AG04450 (cell line): ENCODE results near the gene BIRC2. TPM values are rescaled to one million over a fixed set of nuclear protein-coding genes. Genes with fewer than 3 reads are reported as not detected.
A peak's percentile ranks its signal among the peaks of the same experiment; 100 is the strongest.

ENCODE experiments used
- CTCF ChIA-PET: fragments of 300-600, 350-600 bp; formaldehyde crosslinking; extraction: SDS; loops from one replicate; lab custom pipeline; 2022; ENCODE audit warnings: antibody characterized with exemption, inconsistent platforms; lab: Charles Lee
- POLR2A ChIA-PET: fragments of 350-600 bp; formaldehyde crosslinking; extraction: SDS; loops from one replicate; lab custom pipeline; 2021; ENCODE audit warnings: antibody characterized with exemption, inconsistent platforms; lab: Yijun Ruan, JAX
- DNase-seq: peaks from one replicate; pipeline ENCODE4 v3.0.0-alpha.2; 2011; ENCODE audit warnings: low read depth, low spot score
- H3K27ac ChIP-seq: one replicate; pipeline ENCODE4 v1.5.1; 2012; ENCODE audit warnings: low read depth, low read length, control low read depth
- H3K27me3 ChIP-seq: one replicate; pipeline ENCODE4 v1.6.0; 2012; ENCODE audit warnings: low read length; ENCODE audit not compliant: control insufficient read depth, insufficient read depth
- H3K4me3 ChIP-seq: 2 replicates; pipeline ENCODE4 v1.5.1; 2011; ENCODE audit warnings: mild to moderate bottlenecking, low read depth, low read length, control low read depth
- H3K9me3 ChIP-seq: 2 replicates; pipeline ENCODE4 v1.5.1; 2012; ENCODE audit warnings: low read length; ENCODE audit not compliant: control insufficient read depth, insufficient read depth
- polyA plus RNA-seq: library from polyadenylated mRNA; depleted of rRNA; stranded (reverse); fragments of >200 nt; gene quantifications from 2 replicates; pipeline ENCODE4 v1.2.3, GENCODE V29; 2011
- TF ChIP-seq, protein P1 (sequence below): IDR thresholded peaks from 2 replicates; pipeline ENCODE4 v1.5.1; 2011; ENCODE audit warnings: low read depth, low read length, control low read depth, inconsistent platforms

BIRC2 gene
- polyA plus RNA-seq, 1 experiment = 64.3 TPM

GRCh38 chr11:102322560-102322959 is 24.5 kb upstream of the BIRC2 start:
- CTCF ChIA-PET = interaction anchor here (0.6 to 2.7 kb wide), 3 partner anchors 19 to 35 kb away, joined by 3 to 13 read pairs (median 3); no protein-coding TSS in a partner anchor
- TF ChIP-seq, protein P1, sequence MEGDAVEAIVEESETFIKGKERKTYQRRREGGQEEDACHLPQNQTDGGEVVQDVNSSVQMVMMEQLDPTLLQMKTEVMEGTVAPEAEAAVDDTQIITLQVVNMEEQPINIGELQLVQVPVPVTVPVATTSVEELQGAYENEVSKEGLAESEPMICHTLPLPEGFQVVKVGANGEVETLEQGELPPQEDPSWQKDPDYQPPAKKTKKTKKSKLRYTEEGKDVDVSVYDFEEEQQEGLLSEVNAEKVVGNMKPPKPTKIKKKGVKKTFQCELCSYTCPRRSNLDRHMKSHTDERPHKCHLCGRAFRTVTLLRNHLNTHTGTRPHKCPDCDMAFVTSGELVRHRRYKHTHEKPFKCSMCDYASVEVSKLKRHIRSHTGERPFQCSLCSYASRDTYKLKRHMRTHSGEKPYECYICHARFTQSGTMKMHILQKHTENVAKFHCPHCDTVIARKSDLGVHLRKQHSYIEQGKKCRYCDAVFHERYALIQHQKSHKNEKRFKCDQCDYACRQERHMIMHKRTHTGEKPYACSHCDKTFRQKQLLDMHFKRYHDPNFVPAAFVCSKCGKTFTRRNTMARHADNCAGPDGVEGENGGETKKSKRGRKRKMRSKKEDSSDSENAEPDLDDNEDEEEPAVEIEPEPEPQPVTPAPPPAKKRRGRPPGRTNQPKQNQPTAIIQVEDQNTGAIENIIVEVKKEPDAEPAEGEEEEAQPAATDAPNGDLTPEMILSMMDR = no peak
- H3K4me3 ChIP-seq = no peak overlapping the region
- POLR2A ChIA-PET = interaction anchor here (0.6 kb wide), 1 partner anchor 86 kb away, joined by 5 read pairs; no protein-coding TSS in a partner anchor
- H3K27ac ChIP-seq = no peak overlapping the region
- no peak for DNase-seq
- H3K27me3 ChIP-seq = no peaks in the 10 kb centered on the region
- no peaks in the 10 kb centered on the region for H3K9me3 ChIP-seq

DNA sequence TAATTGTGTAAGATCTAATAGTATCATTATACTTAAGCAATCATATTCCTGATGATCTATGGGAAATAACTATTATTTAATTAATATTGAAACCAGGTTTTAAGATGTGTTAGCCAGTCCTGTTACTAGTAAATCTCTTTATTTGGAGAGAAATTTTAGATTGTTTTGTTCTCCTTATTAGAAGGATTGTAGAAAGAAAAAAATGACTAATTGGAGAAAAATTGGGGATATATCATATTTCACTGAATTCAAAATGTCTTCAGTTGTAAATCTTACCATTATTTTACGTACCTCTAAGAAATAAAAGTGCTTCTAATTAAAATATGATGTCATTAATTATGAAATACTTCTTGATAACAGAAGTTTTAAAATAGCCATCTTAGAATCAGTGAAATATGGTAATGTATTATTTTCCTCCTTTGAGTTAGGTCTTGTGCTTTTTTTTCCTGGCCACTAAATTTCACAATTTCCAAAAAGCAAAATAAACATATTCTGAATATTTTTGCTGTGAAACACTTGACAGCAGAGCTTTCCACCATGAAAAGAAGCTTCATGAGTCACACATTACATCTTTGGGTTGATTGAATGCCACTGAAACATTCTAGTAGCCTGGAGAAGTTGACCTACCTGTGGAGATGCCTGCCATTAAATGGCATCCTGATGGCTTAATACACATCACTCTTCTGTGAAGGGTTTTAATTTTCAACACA is 23.3 kb upstream of the BIRC2 start:
- DNase-seq = peak; percentile 32
- H3K9me3 ChIP-seq = no peaks in the 10 kb centered on the region

GRCh38 chr11:102325088-102325487 is 21.9 kb upstream of the BIRC2 start:
- POLR2A ChIA-PET = no interaction called here
- no peak overlapping the region for H3K4me3 ChIP-seq
- no peaks in the 10 kb centered on the region for H3K9me3 ChIP-seq
- TF ChIP-seq, protein P1 = no peak
- no peak for DNase-seq
- H3K27ac ChIP-seq = no peak overlapping the region
- no peaks in the 10 kb centered on the region for H3K27me3 ChIP-seq
- CTCF ChIA-PET = interaction anchor here (1.5 kb wide), 1 partner anchor 17 kb away, joined by 4 read pairs; no protein-coding TSS in a partner anchor

More for the DNA sequence above, 23.3 kb upstream of the BIRC2 start:
- Histone ChIP-seq H3K27ac (no peak overlapping the region), H3K27me3 (no peaks in the 10 kb centered on the region), H3K4me3 (no peak overlapping the region)
- TF ChIP-seq, protein P1 = no peak
- ChIA-PET CTCF (interaction anchor here (1.0 to 1.5 kb wide), 3 partner anchors 18 to 172 kb away, joined by 3 to 4 read pairs (median 3); no protein-coding TSS in a partner anchor), POLR2A (no interaction called here)

DNA sequence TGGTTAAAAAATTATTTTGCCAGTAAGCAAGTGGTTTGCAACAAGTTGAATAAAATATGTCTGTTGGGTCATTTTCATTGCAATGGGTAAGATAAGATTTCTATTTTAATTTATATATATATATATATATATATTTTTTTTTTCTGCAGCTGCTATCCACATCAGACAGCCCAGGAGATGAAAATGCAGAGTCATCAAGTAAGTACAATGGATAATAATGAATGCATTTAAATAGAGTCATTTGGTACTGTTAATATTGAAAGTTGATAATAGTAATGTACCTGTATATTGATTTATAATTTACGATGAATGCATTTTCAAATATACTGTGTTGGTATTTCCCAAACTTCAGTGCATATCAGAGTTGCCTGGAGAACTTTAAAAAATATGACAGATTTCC is 18.3 kb upstream of the BIRC2 start:
- H3K9me3 ChIP-seq = no peaks in the 10 kb centered on the region
- ChIA-PET CTCF (no interaction called here), POLR2A (no interaction called here)
- TF ChIP-seq, protein P1 = no peak
- DNase-seq = no peak
- H3K4me3 ChIP-seq = no peak overlapping the region
- no peaks in the 10 kb centered on the region for H3K27me3 ChIP-seq
- H3K27ac ChIP-seq = no peak overlapping the region

DNA sequence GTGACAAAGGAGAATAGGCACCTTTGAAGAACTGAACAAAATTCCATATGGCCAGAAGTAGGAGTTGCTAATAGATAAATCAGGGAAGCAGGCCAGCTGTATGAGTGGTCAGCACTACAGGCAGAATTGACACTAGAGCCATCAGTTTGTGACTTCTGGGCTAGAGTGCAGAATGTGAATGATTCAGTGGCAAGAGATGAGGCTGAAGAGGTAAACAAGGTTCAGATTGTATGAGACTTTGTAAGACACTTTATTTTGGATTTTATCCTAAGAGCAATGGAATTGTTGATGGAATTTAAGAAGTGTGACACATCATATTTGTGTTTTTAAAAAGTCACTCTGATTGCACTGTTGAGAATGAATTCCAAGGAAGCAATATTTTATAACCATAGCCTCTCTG is 16.8 kb upstream of the BIRC2 start:
- TF ChIP-seq, protein P1 = no peak
- Histone ChIP-seq H3K9me3 (no peaks in the 10 kb centered on the region), H3K27me3 (no peaks in the 10 kb centered on the region), H3K4me3 (no peak overlapping the region), H3K27ac (no peak overlapping the region)
- CTCF ChIA-PET = no interaction called here
- no peak for DNase-seq
- POLR2A ChIA-PET = interaction anchor here (0.6 kb wide), 1 partner anchor 228 kb away, joined by 7 read pairs; no protein-coding TSS in a partner anchor
